H1 (cell line): ENCODE results near the gene MS4A15. TPM values are rescaled to one million over a fixed set of nuclear protein-coding genes. Genes with fewer than 3 reads are reported as not detected.

Experiments used
- BRCA1 ChIP-seq: IDR thresholded peaks from 2 replicates; pipeline ENCODE4 v1.6.1; 2012; ENCODE audit warnings: low read depth, low read length, improper control_type of control experiment
- CHD7 ChIP-seq: fragments of 300-600 bp; sonication (generic); IDR thresholded peaks from 2 replicates; pipeline ENCODE4 v1.7.1; 2012; ENCODE audit warnings: low read length, moderate library complexity, mild to moderate bottlenecking, inconsistent platforms; ENCODE audit not compliant: insufficient replicate concordance
- HDAC2 ChIP-seq, 2 experiments: fragments of 300-600 bp in 1 of 2; sonication (generic) in 1 of 2; IDR thresholded peaks; 2 replicates each; pipeline ENCODE4 v1.6.1; 2011 to 2012; ENCODE audit warnings: low read depth in 2 of 2, low read length in 2 of 2, mild to moderate bottlenecking in 2 of 2, moderate library complexity in 2 of 2, borderline replicate concordance in 1 of 2, inconsistent platforms in 1 of 2
- NRF1 ChIP-seq: IDR thresholded peaks from 2 replicates; pipeline ENCODE4 v1.6.1; 2011; ENCODE audit warnings: mild to moderate bottlenecking, low read depth, low read length, improper control_type of control experiment
- PHF8 ChIP-seq: fragments of 200-600 bp; sonication (generic); conservative IDR thresholded peaks from 2 replicates; pipeline ENCODE4 v1.7.1; 2012; ENCODE audit warnings: low read depth, mild to moderate bottlenecking, inconsistent platforms, low read length, moderate library complexity
- RAD21 ChIP-seq, 2 experiments: IDR thresholded peaks in 1 of 2; conservative IDR thresholded peaks in 1 of 2; 2 replicates each; pipeline ENCODE4 v1.6.1; 2011; ENCODE audit warnings: low read depth in 2 of 2, low read length in 2 of 2, improper control_type of control experiment in 1 of 2, inconsistent platforms in 1 of 2, mild to moderate bottlenecking in 1 of 2, moderate library complexity in 1 of 2
- SUZ12 ChIP-seq: fragments of 200-600 bp; sonication (generic); IDR thresholded peaks from 2 replicates; pipeline ENCODE4 v1.6.1; 2012; ENCODE audit warnings: mild to moderate bottlenecking, inconsistent platforms, low read length, moderate library complexity, mixed read lengths
- TAF1 ChIP-seq: IDR thresholded peaks from 2 replicates; pipeline ENCODE4 v1.6.1; 2011; ENCODE audit warnings: mild to moderate bottlenecking, low read depth, low read length
- TAF7 ChIP-seq: optimal IDR thresholded peaks from 2 replicates; pipeline ENCODE3; 2011; ENCODE audit warnings: low read depth, mild to moderate bottlenecking, inconsistent platforms, low read length, moderate library complexity, borderline replicate concordance
- polyA plus RNA-seq, 7 experiments: library from polyadenylated mRNA; depleted of rRNA in 3 of 7; stranded (reverse) in 5 of 7; unstranded in 2 of 7; fragments of >200 nt in 5 of 7; fragments of 200-250 nt in 2 of 7; gene quantifications; 1 replicate in 5 of 7; 2 replicates in 1 of 7; 4 replicates in 1 of 7; pipeline versions ENCODE4 v1.2.1 to v1.2.3, GENCODE V29; 2011 to 2013; ENCODE audit warnings: missing spikeins in 2 of 7, mixed read lengths in 2 of 7
- total RNA-seq: library from RNA; stranded (reverse); fragmentation: NEBNext Ultra II Directional; extraction: Animal tissue kit (Norgen Biotek cat#: 25700); gene quantifications from 2 replicates; pipeline ENCODE4 v1.2.1, GENCODE V29; 2021

MS4A15 gene
- total and polyA plus RNA-seq, 2 of the 8 experiments (the other 6 are each of a cell fraction or from before 2014, with no cell fraction given), result 0.15 to 0.17 TPM

GRCh38 chr11:60711276-60711675 is 45.4 kb upstream of the MS4A15 start (continued):
- TF ChIP-seq CHD7 (no peak), HDAC2 (IDR thresholded peaks at IDR 0.05; ENCODE audit: borderline replicate concordance in 1 of 2, low read depth in 2 of 2, low read length in 2 of 2) (no peak), NRF1 (no peak), SUZ12 (no peak), BRCA1 (no peak), PHF8 (no peak), TAF1 (no peak), TAF7 (no peak), RAD21 (IDR thresholded peaks at IDR 0.05 in 1 of 2, conservative IDR thresholded peaks at IDR 0.05 in 1 of 2; ENCODE audit: low read depth in 2 of 2, low read length in 2 of 2) (no peak)
